Measurements from ENCODE around the gene TEX261.
"Not testable (repeated sequence)": the region's sequence is repeated elsewhere in the genome, so short reads cannot be mapped to it uniquely, and the experiment has no call there.

Gene TEX261

GRCh38 chr2:71000780-71001591 is 6.3 kb upstream of the TEX261 start:
- DNase-seq (ENCODE audit: low read depth, low spot score) = no peak

- not testable (repeated sequence) for DNase-seq (ENCODE audit: low read depth, low spot score)
Measured at GRCh38 chr2:70999931-71000330, 5.3 kb upstream of the TEX261 start.

- no peak for DNase-seq (ENCODE audit: low read depth, low spot score)
Measured at GRCh38 chr2:70999362-70999761, 4.7 kb upstream of the TEX261 start.

- DNase-seq (ENCODE audit: low read depth, low spot score) = not testable (repeated sequence)
Measured at GRCh38 chr2:70998885-70999284, 4.2 kb upstream of the TEX261 start.

- no peak for DNase-seq (ENCODE audit: low read depth, low spot score)
Measured at GRCh38 chr2:70995426-70995729, 705 bp upstream of the TEX261 start.

GRCh38 chr2:70994009-70994698 is 519 bp downstream of the TEX261 start:
- DNase-seq (ENCODE audit: low read depth, low spot score) = no peak

GRCh38 chr2:70992945-70993853 is 1.5 kb downstream of the TEX261 start:
- no peak for DNase-seq (ENCODE audit: low read depth, low spot score)

GRCh38 chr2:70991742-70992141 is 2.9 kb downstream of the TEX261 start:
- no peak for DNase-seq (ENCODE audit: low read depth, low spot score)

- DNase-seq (ENCODE audit: low read depth, low spot score) = no peak
Measured at GRCh38 chr2:70991142-70991541, 3.5 kb downstream of the TEX261 start.

- no peak for DNase-seq (ENCODE audit: low read depth, low spot score)
Measured at GRCh38 chr2:70990216-70990615, 4.5 kb downstream of the TEX261 start.

GRCh38 chr2:70988726-70989648 is 5.7 kb downstream of the TEX261 start:
- no peak for DNase-seq (ENCODE audit: low read depth, low spot score)

GRCh38 chr2:70988151-70988550 is 6.5 kb downstream of the TEX261 start:
- DNase-seq (ENCODE audit: low read depth, low spot score) = no peak

- no peak for DNase-seq (ENCODE audit: low read depth, low spot score)
Measured at GRCh38 chr2:70987386-70987785, 7.3 kb downstream of the TEX261 start.

GRCh38 chr2:70986499-70987189 is 8.0 kb downstream of the TEX261 start:
- DNase-seq (ENCODE audit: low read depth, low spot score) = no peak

- no peak for DNase-seq (ENCODE audit: low read depth, low spot score)
Measured at GRCh38 chr2:70985956-70986355, 8.7 kb downstream of the TEX261 start.

- DNase-seq (ENCODE audit: low read depth, low spot score) = no peak
Measured at GRCh38 chr2:70985283-70985688, 9.4 kb downstream of the TEX261 start.

GRCh38 chr2:70984576-70985282 is 9.9 kb downstream of the TEX261 start:
- no peak for DNase-seq (ENCODE audit: low read depth, low spot score)

- no peak for DNase-seq (ENCODE audit: low read depth, low spot score)
Measured at GRCh38 chr2:70984228-70984575, 10.5 kb downstream of the TEX261 start.

- DNase-seq (ENCODE audit: low read depth, low spot score) = no peak
Measured at GRCh38 chr2:70983506-70984227, 11.0 kb downstream of the TEX261 start.

All from smooth muscle cell of the brain vasculature (primary cell).